Measurements from ENCODE around the gene DIPK2A.
A peak's percentile ranks its signal among the peaks of the same experiment; 100 is the strongest.

The DIPK2A gene

GRCh38 chr3:143970773-143971358 is 757 bp upstream of the DIPK2A start:
- Mint-ChIP-seq H3K4me3 (peak overlapping the region; percentile 88 to 97), H3K4me1 (peaks cover 9% of the 10 kb centered on the region), H3K9me3 (no peaks in the 10 kb centered on the region), H3K27me3 (peaks cover 6% of the 10 kb centered on the region), H3K27ac (peak overlapping the region; percentile 93 to 96)
- DNase-seq = peak; percentile 64 to 70
- peak; percentile 26 for ATAC-seq

GRCh38 chr3:143972155-143972504 is 507 bp downstream of the DIPK2A start:
- Mint-ChIP-seq H3K9me3 (no peaks in the 10 kb centered on the region), H3K27ac (peak overlapping the region; percentile 93 to 96), H3K27me3 (peaks cover 6% of the 10 kb centered on the region), H3K4me1 (peaks cover 19% of the 10 kb centered on the region), H3K4me3 (peak overlapping the region; percentile 88 to 97)
- DNase-seq (peak in 1 of 2 donors; percentile 79), ATAC-seq (peak; percentile 34)

DNA sequence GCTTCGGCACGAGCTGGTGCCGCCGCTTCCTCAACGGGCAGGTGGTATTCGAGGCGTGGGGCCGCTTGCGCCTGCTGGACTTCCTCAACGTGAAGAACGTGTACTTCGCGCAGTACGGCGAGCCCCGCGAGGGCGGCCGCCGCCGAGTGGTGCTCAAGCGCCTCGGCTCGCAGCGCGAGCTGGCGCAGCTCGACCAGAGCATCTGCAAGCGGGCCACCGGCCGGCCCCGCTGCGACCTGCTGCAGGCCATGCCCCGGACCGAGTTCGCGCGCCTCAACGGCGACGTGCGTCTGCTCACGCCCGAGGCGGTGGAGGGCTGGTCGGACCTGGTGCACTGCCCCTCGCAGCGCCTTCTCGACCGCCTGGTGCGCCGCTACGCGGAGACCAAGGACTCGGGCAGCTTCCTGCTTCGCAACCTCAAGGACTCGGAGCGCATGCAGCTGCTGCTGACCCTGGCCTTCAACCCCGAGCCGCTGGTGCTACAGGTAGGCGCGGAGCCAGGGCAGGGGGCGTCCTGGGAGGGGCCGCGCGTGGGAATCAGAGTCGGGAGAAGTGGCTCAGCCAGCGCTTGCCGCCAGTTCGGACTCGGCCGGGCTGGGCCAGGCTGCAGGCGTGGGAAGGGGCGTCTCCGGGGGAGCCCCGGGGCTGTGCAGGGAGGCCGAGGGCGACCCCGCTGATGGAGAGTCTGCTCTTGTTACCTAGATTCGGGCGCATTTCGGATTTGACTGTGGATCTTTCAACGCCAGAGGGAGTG is 1.1 kb downstream of the DIPK2A start:
- Mint-ChIP-seq H3K9me3 (no peaks in the 10 kb centered on the region), H3K27ac (peak overlapping the region; percentile 71 to 81), H3K4me1 (peaks cover 24% of the 10 kb centered on the region), H3K27me3 (peaks cover 6% of the 10 kb centered on the region), H3K4me3 (peak overlapping the region; percentile 88 to 97)
- ATAC-seq (peak; percentile 48), DNase-seq (peak; percentile 76 to 79)

GRCh38 chr3:143973259-143974021 is 1.8 kb downstream of the DIPK2A start:
- Mint-ChIP-seq H3K27me3 (peaks cover 6% of the 10 kb centered on the region), H3K9me3 (no peaks in the 10 kb centered on the region), H3K27ac (peak overlapping the region; percentile 71 to 81), H3K4me1 (peaks cover 31% of the 10 kb centered on the region), H3K4me3 (peak overlapping the region; percentile 88 to 97)
- DNase-seq (no peak), ATAC-seq (no peak)

- Mint-ChIP-seq H3K4me3 (peak overlapping the region; percentile 88 to 97), H3K27me3 (peaks cover 4% of the 10 kb centered on the region), H3K4me1 (peaks cover 36% of the 10 kb centered on the region), H3K27ac (no peak overlapping the region), H3K9me3 (no peaks in the 10 kb centered on the region)
- DNase-seq = no peak
- no peak for ATAC-seq
These were observed 2.9 kb downstream of the DIPK2A start for GRCh38 chr3:143974271-143975238.

DNA sequence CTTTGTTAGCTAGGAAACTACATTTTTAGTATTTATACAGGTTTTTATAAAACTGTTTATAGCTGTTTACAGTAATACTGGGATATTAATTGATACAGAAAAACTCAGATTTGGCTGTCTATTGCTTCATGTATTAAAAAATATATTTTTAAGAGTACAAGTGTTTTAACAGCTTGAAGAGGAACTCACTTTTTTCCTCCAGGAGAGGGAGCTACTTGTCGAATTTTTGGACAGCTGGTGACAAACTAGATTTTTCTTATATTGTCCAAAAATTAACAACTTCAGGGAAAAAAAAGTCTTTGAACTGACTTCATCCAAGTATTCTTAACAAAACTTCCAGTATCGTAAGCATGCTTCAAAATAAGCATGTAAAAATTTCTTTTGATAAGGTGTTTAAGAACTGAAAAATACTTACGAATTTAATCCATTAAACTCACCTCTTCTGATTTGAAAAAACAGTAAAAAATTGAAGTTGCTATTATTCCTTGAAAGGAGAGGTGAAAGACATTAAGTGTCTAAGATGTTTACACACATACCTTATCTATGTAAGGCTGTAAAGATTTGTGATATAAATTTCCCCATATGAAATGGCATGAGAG is 4.0 kb downstream of the DIPK2A start:
- H3K4me1 Mint-ChIP-seq = peaks cover 37% of the 10 kb centered on the region

DNA sequence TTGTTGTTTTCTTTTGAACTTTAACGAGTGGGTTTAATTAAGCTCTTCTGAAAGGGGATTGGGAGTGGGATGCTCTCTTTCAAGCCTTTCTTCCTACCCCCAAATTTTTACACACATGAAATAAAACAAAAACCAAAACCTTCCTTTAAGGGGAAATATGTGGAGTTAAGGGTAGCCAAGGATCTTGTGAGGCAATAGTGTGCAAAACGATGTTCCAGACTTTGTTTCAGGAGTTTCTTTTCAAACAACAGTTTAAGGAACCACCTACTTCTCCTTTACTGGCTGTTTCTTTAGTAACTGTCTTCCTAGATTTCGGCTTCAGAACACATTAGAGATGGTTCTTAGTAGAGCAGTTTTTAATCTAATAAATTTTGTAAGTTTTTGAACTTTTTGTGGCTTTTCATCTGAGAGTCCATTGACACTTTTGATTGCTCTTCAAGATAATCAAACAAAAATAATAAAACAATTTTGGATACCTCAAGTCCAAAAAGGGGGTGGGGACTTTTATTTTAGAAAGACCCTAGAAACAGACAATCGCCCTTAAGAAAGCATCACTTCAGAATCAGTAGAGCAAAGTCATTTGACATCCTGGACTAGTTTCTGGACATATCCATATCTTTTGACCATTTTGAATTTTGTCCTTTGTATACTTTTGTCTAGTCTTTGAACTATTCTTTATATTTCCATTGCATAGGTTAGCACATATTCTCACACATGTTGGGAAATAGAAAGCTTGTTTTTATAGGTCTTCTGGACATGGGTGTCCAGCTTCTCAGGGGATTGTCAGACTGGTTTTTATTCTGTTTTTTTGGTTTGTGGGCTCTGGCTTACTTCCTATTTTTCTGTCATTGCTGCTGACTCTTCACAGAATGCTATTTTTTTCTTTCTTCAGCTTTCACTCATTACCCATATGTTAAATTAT is 6.0 kb downstream of the DIPK2A start:
- Mint-ChIP-seq H3K9me3 (peaks cover 0 to 7% of the 10 kb centered on the region in 2 donors), H3K27me3 (no peaks in the 10 kb centered on the region), H3K27ac (peak overlapping the region in 1 of 2 donors; percentile 46), H3K4me3 (peak overlapping the region; percentile 15 to 40), H3K4me1 (peaks cover 40% of the 10 kb centered on the region)
- DNase-seq = no peak
- ATAC-seq = no peak

More for the DNA sequence above, 4.0 kb downstream of the DIPK2A start:
- no peak overlapping the region for H3K4me3 Mint-ChIP-seq
- H3K27me3 Mint-ChIP-seq = no peaks in the 10 kb centered on the region
- no peak overlapping the region for H3K27ac Mint-ChIP-seq
- DNase-seq (no peak), ATAC-seq (no peak)
- no peaks in the 10 kb centered on the region for H3K9me3 Mint-ChIP-seq

- ATAC-seq = no peak
- Mint-ChIP-seq H3K4me1 (peaks cover 46% of the 10 kb centered on the region), H3K4me3 (peak overlapping the region; percentile 3 to 40), H3K9me3 (peaks cover 0 to 13% of the 10 kb centered on the region in 2 donors), H3K27ac (no peak overlapping the region), H3K27me3 (no peaks in the 10 kb centered on the region)
- DNase-seq = no peak
These were observed 6.6 kb downstream of the DIPK2A start for GRCh38 chr3:143978263-143978631.

DNA sequence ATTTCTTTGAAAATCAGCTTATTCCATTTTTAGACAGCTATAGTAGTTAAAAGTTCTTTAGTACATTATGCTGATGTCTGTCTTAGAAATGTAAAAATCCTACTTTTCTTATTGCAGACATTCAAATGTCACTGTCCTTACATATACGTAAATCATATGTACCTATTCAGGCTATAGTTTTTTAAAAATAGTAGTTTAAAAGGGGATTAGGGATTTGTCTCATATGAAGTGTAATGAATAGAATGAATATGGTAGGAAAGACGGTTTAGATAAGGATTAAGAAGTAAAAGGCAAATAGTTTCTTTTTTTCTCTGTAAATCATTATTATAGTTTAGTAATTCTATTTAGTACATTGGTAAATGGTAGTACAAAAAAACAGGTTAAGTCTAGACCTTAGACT is 7.4 kb downstream of the DIPK2A start:
- DNase-seq (no peak), ATAC-seq (no peak)
- H3K4me3 Mint-ChIP-seq = no peak overlapping the region
- H3K27me3 Mint-ChIP-seq = no peaks in the 10 kb centered on the region
- peaks cover 0 to 21% of the 10 kb centered on the region in 2 donors for H3K9me3 Mint-ChIP-seq
- H3K4me1 Mint-ChIP-seq = peaks cover 54% of the 10 kb centered on the region
- H3K27ac Mint-ChIP-seq = no peak overlapping the region

- Mint-ChIP-seq H3K9me3 (peaks cover 0 to 21% of the 10 kb centered on the region in 2 donors), H3K4me1 (peaks cover 49% of the 10 kb centered on the region), H3K27me3 (no peaks in the 10 kb centered on the region), H3K4me3 (no peak overlapping the region), H3K27ac (no peak overlapping the region)
- DNase-seq (no peak), ATAC-seq (no peak)
These were observed 8.2 kb downstream of the DIPK2A start for GRCh38 chr3:143979813-143980212.

GRCh38 chr3:143988306-143988705 is 16.7 kb downstream of the DIPK2A start:
- peak overlapping the region in 1 of 2 donors; percentile 1 for H3K27ac Mint-ChIP-seq
- no peak overlapping the region for H3K4me3 Mint-ChIP-seq
- H3K9me3 Mint-ChIP-seq = peaks cover 0 to 7% of the 10 kb centered on the region in 2 donors
- ATAC-seq (no peak), DNase-seq (no peak)
- H3K4me1 Mint-ChIP-seq = peaks cover 10% of the 10 kb centered on the region
- no peaks in the 10 kb centered on the region for H3K27me3 Mint-ChIP-seq

GRCh38 chr3:143989461-143989860 is 17.8 kb downstream of the DIPK2A start:
- no peaks in the 10 kb centered on the region for H3K4me1 Mint-ChIP-seq
- H3K9me3 Mint-ChIP-seq = no peaks in the 10 kb centered on the region
- DNase-seq (no peak), ATAC-seq (no peak)
- H3K27ac Mint-ChIP-seq = no peak overlapping the region
- H3K4me3 Mint-ChIP-seq = no peak overlapping the region
- no peaks in the 10 kb centered on the region for H3K27me3 Mint-ChIP-seq

- Mint-ChIP-seq H3K27me3 (no peaks in the 10 kb centered on the region), H3K27ac (no peak overlapping the region), H3K9me3 (no peaks in the 10 kb centered on the region), H3K4me3 (no peak overlapping the region), H3K4me1 (no peaks in the 10 kb centered on the region)
- ATAC-seq = no peak
- DNase-seq = no peak
These were observed 20.1 kb downstream of the DIPK2A start for GRCh38 chr3:143991713-143992112.

DNA sequence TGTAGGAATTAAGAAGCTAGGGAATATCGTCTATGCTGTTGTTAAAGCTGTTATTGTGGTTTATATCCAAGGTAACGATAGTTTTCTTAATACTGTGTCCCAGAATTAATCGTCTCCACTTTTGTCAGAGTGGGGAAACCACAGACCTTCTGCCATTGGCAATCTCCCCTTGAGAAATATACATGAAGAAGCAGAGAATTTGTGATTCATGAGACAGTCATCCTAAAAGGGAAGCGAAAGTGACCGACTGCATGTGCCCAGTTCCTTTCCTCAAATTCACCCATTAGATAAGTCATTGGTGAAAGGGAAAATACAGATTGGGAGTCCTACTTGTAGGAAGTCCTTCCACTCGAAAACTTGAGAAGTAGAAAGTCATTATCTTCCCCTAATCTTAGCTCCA is 26.6 kb downstream of the DIPK2A start:
- H3K4me1 Mint-ChIP-seq = no peaks in the 10 kb centered on the region
- no peak for DNase-seq
- ATAC-seq = no peak
- no peaks in the 10 kb centered on the region for H3K27me3 Mint-ChIP-seq
- H3K4me3 Mint-ChIP-seq = no peak overlapping the region
- no peaks in the 10 kb centered on the region for H3K9me3 Mint-ChIP-seq
- H3K27ac Mint-ChIP-seq = no peak overlapping the region

Data from stimulated activated naive CD8-positive, alpha-beta T cell treated with anti-CD3 and anti-CD28 coated beads, Interleukin-15, amount 100 ng/mL, for 72 hours (primary cell).